Uterus (tissue), 2 donors: ENCODE results near the gene TUFT1.

Source experiments
- CTCF ChIP-seq, 4 experiments: fragments of 200-600 bp in 2 of 4; fragments of 450-650 bp in 2 of 4; sonication (generic) in 2 of 4; IDR thresholded peaks; one replicate each; pipeline ENCODE4 v1.5.1; 2016 to 2019; ENCODE audit warnings: antibody characterized with exemption in 4 of 4, mild to moderate bottlenecking in 2 of 4, moderate library complexity in 1 of 4
- POLR2A ChIP-seq, 2 donors: fragments of 450-650 bp; IDR thresholded peaks; one replicate each; pipeline ENCODE4 v1.6.1; 2016; ENCODE audit warnings: antibody characterized with exemption in 2 of 2, mild to moderate bottlenecking in 1 of 2, moderate library complexity in 1 of 2

DNA sequence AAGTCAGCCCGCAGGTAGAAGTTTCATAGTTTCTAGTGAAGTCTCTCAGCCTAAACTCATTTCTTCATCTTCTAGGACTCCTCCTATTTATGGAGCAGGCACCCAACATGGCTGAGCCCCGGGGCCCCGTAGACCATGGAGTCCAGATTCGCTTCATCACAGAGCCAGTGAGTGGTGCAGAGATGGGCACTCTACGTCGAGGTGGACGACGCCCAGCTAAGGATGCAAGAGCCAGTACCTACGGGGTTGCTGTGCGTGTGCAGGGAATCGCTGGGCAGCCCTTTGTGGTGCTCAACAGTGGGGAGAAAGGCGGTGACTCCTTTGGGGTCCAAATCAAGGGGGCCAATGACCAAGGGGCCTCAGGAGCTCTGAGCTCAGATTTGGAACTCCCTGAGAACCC, 21.7 kb upstream of the TUFT1 start:
- TF ChIP-seq CTCF (IDR thresholded peaks at IDR 0.05) = no peak
- no peak for TF ChIP-seq POLR2A (IDR thresholded peaks at IDR 0.05)
